Adrenal gland (tissue), 5 donors: Measurements from ENCODE around the gene TRAK1.

Experiments
- CTCF ChIP-seq, 6 experiments: fragments of 450-650 bp in 4 of 6; fragments of 200-600 bp in 2 of 6; sonication (generic) in 1 of 6; IDR thresholded peaks; 1 replicate in 5 of 6; 2 replicates in 1 of 6; pipeline versions ENCODE4 v1.5.1 to v1.8.0; 2016 to 2021; ENCODE audit warnings: antibody characterized with exemption in 6 of 6, mild to moderate bottlenecking in 2 of 6, moderate library complexity in 1 of 6
- POLR2A ChIP-seq, 2 donors: fragments of 450-650 bp; IDR thresholded peaks; one replicate each; pipeline ENCODE4 v1.6.1; 2017; ENCODE audit warnings: antibody characterized with exemption in 2 of 2, mild to moderate bottlenecking in 2 of 2, moderate library complexity in 1 of 2
- donor health status: DM: no; HTN: no; CAD: no.

DNA sequence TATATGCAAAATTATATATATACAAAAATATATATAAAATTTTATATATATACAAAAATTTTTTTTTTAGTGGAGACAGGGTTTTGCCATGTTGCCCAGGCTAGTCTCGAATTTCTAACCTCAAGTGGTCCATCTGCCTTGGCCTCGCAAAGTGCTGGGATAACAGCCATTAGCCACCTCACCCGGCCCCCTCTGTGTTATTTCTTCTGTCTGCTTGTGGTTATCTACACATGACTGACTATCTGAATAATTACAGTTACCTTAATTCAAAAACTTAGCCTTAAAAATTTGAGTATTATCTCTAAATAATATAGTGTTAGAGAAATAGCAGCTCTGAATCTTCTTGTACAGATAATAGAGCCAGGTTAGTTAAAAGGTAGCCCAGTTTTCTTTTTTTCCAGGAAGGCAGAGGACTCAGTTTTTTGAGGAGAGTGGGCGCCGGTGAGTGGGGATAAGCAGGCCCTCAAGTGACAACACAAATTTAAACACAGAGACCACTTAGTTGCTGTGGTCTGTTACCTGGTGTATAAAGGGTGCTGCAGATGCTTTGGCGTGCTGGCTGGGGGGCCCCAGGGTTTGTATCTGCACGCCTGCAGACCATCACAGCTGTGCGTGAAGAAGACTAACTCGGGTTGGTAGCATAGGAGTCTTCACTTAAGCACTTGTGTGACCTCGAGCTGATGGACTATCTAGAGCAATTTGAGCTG is 83.7 kb downstream of the TRAK1 start:
- TF ChIP-seq CTCF (IDR thresholded peaks at IDR 0.05) (no peak), POLR2A (IDR thresholded peaks at IDR 0.05) (no peak)
